Measurements from ENCODE around the gene SYT2.

GRCh38 chr1:202579806-202580205, 130.4 kb downstream of the SYT2 start:
- TF ChIP-seq POLR2AphosphoS5 (IDR thresholded peaks at IDR 0.05) (no peak), POLR2A (IDR thresholded peaks at IDR 0.05) (no peak)
- TF ChIP-seq, protein P1, sequence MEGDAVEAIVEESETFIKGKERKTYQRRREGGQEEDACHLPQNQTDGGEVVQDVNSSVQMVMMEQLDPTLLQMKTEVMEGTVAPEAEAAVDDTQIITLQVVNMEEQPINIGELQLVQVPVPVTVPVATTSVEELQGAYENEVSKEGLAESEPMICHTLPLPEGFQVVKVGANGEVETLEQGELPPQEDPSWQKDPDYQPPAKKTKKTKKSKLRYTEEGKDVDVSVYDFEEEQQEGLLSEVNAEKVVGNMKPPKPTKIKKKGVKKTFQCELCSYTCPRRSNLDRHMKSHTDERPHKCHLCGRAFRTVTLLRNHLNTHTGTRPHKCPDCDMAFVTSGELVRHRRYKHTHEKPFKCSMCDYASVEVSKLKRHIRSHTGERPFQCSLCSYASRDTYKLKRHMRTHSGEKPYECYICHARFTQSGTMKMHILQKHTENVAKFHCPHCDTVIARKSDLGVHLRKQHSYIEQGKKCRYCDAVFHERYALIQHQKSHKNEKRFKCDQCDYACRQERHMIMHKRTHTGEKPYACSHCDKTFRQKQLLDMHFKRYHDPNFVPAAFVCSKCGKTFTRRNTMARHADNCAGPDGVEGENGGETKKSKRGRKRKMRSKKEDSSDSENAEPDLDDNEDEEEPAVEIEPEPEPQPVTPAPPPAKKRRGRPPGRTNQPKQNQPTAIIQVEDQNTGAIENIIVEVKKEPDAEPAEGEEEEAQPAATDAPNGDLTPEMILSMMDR (IDR thresholded peaks at IDR 0.05 in 8 of 11, conservative IDR thresholded peaks at IDR 0.05 in 3 of 11), result no peak

Data from spleen (tissue), 7 donors.